Activated gamma-delta T cell treated with Interleukin-2 at 50 U/mL for 16 hours (primary cell): ENCODE measurements around the gene RPL41.
"Not testable (repeated sequence)": the region's sequence is repeated elsewhere in the genome, so short reads cannot be mapped to it uniquely, and the experiment has no call there.

ENCODE experiments used
- DNase-seq: peaks from one replicate; pipeline ENCODE4 v3.0.0-alpha.2; 2020

Gene RPL41

GRCh38 chr12:56116267-56117081, at the start of gene RPL41:
TSS of gene RPL41 (plus strand) at chr12:56116633.
- DNase-seq, result peak; percentile 95

- DNase-seq, result no peak
Measured at GRCh38 chr12:56071648-56072047, 44.8 kb upstream of the RPL41 start.

GRCh38 chr12:56074396-56074795, 42.0 kb upstream of the RPL41 start:
- no peak for DNase-seq

- DNase-seq, result not testable (repeated sequence)
Measured at GRCh38 chr12:56077966-56078365, 38.5 kb upstream of the RPL41 start.

GRCh38 chr12:56078427-56078826, 38.0 kb upstream of the RPL41 start:
- DNase-seq, result no peak

GRCh38 chr12:56078931-56079722, 37.3 kb upstream of the RPL41 start:
- peak; percentile 56 for DNase-seq

- peak; percentile 67 for DNase-seq
Measured at GRCh38 chr12:56079723-56080555, 36.5 kb upstream of the RPL41 start, which contains the start of gene ERBB3. TSS of gene ERBB3 (plus strand) at chr12:56080165. CDS start at chr12:56080301, 136 bp downstream.

- DNase-seq, result no peak
Measured at GRCh38 chr12:56080556-56081138, 35.8 kb upstream of the RPL41 start.

- no peak for DNase-seq
Measured at GRCh38 chr12:56081393-56082347, 34.8 kb upstream of the RPL41 start.

GRCh38 chr12:56082382-56082781, 34.1 kb upstream of the RPL41 start:
- no peak for DNase-seq

GRCh38 chr12:56082967-56083366, 33.5 kb upstream of the RPL41 start:
- no peak for DNase-seq

GRCh38 chr12:56084958-56085543, 31.4 kb upstream of the RPL41 start:
- DNase-seq, result peak; percentile 19

GRCh38 chr12:56086096-56086495, 30.3 kb upstream of the RPL41 start:
- DNase-seq, result no peak

- no peak for DNase-seq
Measured at GRCh38 chr12:56086608-56087007, 29.8 kb upstream of the RPL41 start.

- DNase-seq, result no peak
Measured at GRCh38 chr12:56087220-56087619, 29.2 kb upstream of the RPL41 start.

GRCh38 chr12:56097738-56098137, 18.7 kb upstream of the RPL41 start:
- no peak for DNase-seq

GRCh38 chr12:56098592-56098991, 17.8 kb upstream of the RPL41 start:
- DNase-seq, result no peak

GRCh38 chr12:56099787-56100186, 16.6 kb upstream of the RPL41 start:
- DNase-seq, result no peak

GRCh38 chr12:56101045-56101444, 15.4 kb upstream of the RPL41 start:
- DNase-seq, result no peak

- DNase-seq, result no peak
Measured at GRCh38 chr12:56102683-56103065, 13.8 kb upstream of the RPL41 start.

- no peak for DNase-seq
Measured at GRCh38 chr12:56103066-56103711, 13.2 kb upstream of the RPL41 start.
